Measurements from ENCODE around the gene FCGR3B.
"Not testable (repeated sequence)": the region's sequence is repeated elsewhere in the genome, so short reads cannot be mapped to it uniquely, and the experiment has no call there.

FCGR3B gene

DNA sequence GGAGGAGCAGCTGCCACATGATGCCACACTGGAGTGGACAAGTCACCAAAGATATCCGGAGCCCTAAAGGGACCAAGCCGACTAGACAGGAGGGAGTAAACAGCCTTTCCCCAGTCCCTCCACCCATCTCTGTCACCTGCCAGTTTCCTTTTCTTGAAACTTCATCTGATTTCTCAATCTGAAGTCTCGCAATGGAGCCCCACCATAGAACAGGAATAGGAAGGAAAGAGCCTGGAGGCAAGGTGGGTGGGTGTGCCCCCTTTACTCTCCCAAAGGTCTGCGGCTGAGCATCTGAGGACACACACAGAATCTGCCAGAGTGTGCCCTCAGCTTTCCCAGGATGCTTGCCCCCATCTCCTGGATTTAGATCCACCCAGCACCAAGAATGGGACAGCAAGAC is at the start of gene FCGR3B:
TSS of gene FCGR3B (minus strand) at position 101 of the 400 bp plus-strand sequence. CDS start at position 19, 82 bp downstream.
- in situ Hi-C loops (cut with HindIII; ENCODE audit: low sequenced_read_pairs) = loop anchor here (25.0 kb wide), 1 partner anchor 106 kb away; the partner anchor contains the start of gene DUSP12

DNA sequence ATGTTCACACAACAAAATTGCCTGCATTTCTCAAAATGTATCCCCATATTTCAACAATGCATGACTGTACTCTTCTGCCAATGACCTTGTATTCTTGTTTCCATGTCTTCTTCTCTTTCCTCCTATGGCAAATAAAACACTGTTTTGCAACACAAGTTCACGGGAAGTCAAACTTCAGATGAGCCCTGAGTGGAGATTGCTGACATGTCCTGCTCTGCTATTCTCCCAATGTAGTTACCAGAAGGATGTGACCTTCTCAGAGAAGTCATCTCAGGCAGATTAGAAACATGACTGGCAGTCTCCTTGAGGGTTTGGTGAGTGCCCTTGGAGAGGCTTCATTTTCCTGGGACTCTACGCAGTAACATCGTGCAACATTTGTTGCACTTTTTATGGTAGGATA is 47.5 kb upstream of the FCGR3B start:
- in situ Hi-C loops (cut with HindIII; ENCODE audit: low sequenced_read_pairs) = no loop called here

DNA sequence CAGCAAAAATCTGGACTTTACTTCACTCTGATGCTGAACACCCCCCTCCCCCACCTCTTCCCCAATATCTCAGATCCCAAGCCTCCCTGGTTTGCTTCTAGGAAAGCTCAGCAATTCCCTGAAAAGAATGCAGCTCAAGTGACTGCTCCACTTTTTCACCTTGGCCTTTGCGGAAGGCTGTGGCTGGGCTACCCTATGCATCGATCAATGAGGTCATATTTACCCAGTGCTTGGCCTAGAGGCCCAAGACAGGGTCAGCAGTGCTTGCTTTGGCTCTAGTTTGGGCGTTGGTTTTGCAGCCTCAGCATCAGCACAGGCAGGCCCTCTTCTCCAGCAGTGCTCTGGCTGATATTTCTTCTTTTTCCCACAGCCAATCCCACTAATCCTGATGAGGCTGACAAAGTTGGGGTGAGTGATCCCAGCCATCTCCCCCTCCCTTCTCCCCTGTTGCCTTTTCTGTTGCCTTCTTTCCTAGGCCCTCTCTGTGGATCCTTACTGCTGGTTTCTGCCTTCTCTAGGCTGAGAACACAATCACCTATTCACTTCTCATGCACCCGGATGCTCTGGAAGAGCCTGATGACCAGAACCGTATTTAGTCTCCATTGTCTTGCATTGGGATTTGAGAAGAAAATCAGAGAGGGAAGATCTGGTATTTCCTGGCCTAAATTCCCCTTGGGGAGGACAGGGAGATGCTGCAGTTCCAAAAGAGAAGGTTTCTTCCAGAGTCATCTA is 46.1 kb upstream of the FCGR3B start:
- in situ Hi-C loops (cut with HindIII; ENCODE audit: low sequenced_read_pairs) = no loop called here

DNA sequence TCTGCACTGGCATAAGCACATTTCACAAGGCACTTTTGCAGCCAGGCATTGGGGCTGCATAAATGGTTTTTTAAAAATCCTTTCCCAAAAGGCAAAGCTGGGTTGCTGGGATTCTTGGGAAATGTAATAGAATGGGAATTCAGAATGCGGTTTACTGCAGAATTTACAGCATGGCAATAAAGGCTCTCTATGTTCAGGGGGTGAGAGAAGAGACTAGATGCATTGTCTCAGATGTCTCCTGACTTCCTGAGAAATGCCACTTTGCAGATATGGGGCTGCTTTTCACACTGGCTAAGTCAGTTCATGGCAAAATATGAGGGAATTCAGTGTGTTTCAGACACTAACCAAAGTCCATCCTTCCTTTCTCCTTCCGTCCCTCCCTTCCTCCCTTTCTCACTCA is 45.5 kb upstream of the FCGR3B start:
- in situ Hi-C loops (cut with HindIII; ENCODE audit: low sequenced_read_pairs) = no loop called here

DNA sequence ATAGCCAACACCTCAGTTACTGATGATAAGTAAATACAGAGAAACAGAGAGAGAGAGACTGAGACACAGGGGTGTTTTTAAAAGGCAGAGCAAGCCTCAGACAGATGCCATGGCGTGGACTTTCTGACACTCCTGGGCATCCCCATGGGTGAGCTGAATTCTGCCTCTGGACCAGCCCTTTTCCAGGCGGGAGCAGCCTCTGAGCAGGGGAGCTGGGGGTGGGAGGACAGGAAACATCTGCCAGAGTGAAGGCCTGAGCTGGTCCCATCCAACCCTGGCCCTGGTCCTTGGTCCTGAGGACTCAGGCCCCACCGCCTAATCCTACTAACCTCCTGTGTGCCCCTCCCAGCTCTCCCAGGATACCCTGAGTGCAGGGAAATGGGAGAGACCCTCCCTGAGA is 43.9 kb upstream of the FCGR3B start:
- in situ Hi-C loops (cut with HindIII; ENCODE audit: low sequenced_read_pairs) = not testable (repeated sequence)

DNA sequence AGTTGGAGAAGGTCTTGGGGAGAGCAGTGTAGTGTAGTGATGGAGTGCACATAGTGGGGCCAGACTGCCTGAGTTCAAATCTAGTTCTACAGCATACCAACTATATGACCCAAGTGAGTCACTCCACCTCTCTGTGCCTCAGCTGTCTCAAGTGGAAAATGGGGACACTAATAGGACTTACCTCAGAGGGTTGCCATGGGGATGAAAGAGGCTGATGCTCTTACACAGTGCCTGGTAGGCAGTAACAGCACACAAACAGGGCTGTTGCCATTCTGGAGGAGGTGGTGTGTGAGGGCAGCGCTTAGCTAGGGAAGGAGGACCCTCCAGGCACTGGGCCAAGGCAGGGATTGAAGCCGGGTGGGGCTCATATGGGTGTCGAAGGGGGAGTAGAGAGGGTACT is 43.5 kb upstream of the FCGR3B start:
- in situ Hi-C loops (cut with HindIII; ENCODE audit: low sequenced_read_pairs) = not testable (repeated sequence)

DNA sequence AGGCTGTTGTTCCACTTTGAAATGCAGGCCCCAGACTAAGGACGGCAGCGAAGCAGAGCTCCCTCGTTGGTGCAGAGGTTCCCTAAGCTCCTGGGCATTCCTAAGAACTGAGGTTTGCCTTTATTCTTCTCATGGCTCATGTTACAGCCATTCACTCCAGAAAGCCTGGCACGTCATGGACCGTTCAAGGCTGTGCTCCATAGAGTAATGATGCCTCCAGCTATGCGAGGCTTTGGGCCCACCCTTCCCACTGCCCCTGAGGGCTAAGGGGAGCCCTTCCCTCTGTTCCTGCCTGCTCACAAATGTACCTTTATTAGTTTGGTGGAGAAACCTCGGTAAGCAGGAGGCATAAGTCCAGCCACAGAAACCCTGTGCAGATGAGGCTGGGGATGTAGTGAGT is 42.5 kb upstream of the FCGR3B start:
- in situ Hi-C loops (cut with HindIII; ENCODE audit: low sequenced_read_pairs) = not testable (repeated sequence)

DNA sequence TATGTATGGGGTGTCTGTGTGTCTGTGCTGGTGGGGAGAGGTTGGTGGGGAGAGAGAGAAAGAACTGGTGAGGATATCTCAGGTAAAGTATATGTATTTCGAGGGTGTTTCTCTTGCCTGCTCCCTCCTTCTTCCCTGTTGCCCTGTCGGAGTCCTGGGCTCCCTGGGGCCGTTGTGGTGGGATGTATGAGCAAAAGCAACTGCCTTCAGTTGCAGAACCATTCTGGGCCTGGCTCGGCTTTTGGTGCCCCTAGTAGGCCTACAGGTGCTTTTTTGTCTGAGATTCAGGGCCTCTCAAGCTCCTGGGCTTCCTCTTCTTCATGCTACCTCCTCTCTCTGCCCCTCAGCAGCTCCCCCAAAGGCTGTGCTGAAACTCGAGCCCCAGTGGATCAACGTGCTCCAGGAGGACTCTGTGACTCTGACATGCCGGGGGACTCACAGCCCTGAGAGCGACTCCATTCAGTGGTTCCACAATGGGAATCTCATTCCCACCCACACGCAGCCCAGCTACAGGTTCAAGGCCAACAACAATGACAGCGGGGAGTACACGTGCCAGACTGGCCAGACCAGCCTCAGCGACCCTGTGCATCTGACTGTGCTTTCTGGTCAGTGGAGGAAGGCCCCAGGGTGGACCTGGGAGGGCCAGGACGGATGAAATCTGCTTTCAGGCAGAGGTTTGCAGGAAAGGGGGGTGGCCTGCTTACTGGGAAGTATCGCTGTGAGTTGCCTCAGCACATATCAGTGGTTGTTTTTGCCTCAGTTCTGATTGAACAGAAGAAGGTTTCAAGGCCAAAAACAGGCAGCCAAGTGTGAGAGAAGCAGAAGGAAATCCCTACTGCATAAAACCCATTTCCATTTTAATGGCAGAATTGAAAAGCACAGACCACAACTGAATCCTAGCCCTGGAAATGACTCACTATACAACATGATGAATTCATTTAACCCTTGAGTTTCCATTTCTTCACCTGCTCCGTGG is 40.4 kb upstream of the FCGR3B start:
- in situ Hi-C loops (cut with HindIII; ENCODE audit: low sequenced_read_pairs) = not testable (repeated sequence)

DNA sequence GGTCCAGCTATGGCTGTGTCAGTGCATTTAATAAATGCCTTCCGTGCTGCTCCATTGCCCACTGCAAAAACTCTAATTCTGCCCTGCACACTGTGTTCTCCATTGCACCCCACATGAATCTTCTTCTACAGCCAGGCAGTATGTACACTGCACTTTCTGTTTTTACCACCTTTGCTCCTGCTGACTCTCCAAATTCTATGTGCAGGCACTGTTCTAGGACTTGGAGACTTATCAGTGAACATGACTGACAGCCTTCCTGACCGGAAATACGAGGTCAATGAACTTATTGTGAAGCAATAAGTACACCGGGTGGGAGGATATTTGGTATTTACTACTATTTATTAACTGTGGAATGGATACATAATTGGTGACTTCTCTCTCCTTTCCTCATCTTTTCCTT is 33.7 kb upstream of the FCGR3B start:
- in situ Hi-C loops (cut with HindIII; ENCODE audit: low sequenced_read_pairs) = not testable (repeated sequence)

DNA sequence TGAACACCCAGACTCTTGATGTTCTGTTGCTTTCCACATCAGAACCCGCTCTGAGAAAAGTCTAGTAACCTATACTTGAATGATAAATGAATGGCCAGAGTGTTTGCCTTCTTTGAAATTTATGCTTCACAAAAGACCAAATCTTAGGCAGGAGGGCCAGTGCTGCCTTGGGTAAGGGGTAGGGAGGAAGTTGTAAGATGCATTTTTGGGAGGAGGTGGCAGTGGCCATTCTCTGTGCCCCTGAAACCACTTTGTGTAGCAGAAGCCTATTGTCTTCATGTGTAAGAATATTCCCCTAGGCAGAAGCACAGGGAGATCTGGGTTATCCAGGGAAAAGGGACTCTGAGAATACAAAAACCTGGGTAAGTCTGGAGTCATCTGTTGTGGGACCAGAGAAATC is 32.6 kb upstream of the FCGR3B start:
- in situ Hi-C loops (cut with HindIII; ENCODE audit: low sequenced_read_pairs) = not testable (repeated sequence)

DNA sequence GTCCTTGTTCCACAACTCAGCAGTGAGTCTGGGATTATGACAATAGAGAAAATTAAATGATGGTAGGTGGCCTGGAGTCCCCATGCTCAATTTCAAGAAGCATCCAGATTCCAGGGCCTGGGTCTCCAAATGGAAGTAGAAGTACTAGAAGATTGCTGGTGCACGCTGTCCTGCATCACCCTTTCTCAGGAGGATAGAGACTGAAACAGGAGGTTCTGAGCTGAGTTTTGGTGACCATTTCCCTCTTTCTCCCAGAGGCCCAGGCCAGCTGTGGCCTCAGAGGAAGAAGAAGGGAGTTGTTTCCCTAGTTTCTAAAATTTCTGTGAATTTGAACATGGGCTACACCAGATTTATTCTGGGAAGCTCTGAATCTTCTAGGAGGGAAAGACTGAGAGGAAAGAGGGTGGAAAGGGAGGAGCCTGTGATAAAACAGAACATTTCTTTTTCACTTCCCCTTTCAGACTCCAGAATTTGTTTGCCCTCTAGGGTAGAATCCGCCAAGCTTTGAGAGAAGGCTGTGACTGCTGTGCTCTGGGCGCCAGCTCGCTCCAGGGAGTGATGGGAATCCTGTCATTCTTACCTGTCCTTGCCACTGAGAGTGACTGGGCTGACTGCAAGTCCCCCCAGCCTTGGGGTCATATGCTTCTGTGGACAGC is 31.8 kb upstream of the FCGR3B start, which contains the start of gene FCGR2B:
TSS of gene FCGR2B (plus strand) at position 460 of the 656 bp plus-strand sequence. CDS start at position 559, 99 bp downstream.
- in situ Hi-C loops (cut with HindIII; ENCODE audit: low sequenced_read_pairs) = not testable (repeated sequence)

DNA sequence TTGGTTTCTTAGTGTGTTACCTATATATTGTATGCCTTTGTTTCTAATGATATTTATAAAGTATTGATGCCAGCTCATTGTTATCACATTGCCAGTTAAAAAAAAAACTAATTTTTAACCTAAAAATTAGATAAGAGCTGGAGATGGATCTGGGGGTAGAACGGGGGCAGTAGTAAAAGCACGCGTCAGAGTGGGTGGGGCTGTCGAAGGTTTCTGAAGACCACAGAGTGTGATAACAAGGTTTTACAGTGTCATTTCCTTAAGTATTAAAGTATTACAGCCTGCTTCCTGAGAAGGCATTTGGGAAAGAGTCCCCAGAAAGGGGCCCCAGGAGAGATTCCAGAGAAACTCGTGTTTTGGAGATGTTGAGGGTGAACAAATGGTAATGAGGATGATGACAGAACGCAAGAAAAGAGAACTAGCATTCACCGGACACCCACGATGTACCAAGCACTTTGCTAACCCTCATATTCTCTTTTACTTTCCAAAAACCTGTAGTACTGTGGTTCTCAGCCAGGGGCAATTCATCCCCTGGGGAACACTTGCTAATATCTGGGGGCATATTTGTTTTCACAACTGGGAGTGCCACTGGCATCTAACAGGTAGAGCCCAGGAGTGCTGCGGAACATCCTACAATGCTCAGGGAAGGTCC is 30.8 kb upstream of the FCGR3B start:
- in situ Hi-C loops (cut with HindIII; ENCODE audit: low sequenced_read_pairs) = not testable (repeated sequence)

DNA sequence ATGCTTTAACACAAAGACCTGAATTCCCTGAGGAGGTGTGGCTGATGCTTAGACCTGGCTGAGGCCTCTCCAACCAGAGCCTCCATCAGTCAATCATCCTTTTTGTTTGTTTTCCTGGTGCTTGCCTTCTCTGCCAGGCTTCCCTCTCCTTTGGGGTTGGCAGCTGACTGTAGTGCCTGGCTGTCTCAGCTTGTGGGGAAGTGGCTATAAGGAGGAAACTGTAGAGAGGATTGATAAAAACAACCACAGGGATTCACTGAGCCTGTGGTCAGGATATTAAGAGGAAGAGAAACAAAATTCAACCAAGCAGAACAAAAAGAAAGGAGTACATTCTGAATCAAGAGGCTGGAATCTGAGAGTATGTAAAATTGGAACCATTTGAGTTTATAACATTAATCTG is 27.5 kb upstream of the FCGR3B start:
- in situ Hi-C loops (cut with HindIII; ENCODE audit: low sequenced_read_pairs) = not testable (repeated sequence)

DNA sequence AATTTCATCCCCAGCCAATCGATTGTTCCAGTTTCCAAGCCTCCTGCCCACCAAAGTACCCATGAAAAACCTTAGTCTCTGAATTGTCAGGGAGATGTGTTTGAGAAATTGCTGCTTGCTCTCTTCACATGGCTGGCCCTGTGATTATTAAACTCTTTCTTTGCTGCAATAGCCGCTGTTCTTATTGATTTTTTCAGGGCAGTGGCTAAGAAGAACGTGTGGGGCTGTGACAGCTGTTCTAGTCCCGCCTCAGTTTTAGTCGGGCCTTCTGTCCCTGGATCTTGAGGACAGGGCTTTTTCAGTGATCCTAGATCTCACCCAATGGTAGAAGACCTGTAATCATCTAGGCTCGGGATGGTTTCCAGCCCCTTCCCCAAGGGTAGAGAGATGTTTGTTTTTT is 23.0 kb upstream of the FCGR3B start:
- in situ Hi-C loops (cut with HindIII; ENCODE audit: low sequenced_read_pairs) = not testable (repeated sequence)

DNA sequence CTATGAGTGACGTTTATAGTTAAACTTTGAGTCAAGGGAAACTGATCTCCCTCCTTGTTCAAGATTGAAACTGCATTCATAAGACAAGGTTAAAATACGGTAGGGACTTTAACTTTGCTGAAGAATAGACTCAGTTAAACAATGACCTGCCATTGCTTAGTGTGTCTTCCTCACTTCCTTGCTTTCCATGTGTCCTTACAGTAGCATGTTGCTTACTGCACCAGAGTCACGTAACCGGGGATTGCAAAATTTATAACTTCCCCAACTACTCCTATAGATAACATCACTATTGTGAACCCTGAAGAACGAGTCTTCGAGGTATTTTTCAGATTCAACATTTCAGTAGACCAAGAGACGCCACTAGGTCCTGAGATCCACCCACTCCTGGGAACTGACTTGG is 22.6 kb upstream of the FCGR3B start:
- in situ Hi-C loops (cut with HindIII; ENCODE audit: low sequenced_read_pairs) = not testable (repeated sequence)

DNA sequence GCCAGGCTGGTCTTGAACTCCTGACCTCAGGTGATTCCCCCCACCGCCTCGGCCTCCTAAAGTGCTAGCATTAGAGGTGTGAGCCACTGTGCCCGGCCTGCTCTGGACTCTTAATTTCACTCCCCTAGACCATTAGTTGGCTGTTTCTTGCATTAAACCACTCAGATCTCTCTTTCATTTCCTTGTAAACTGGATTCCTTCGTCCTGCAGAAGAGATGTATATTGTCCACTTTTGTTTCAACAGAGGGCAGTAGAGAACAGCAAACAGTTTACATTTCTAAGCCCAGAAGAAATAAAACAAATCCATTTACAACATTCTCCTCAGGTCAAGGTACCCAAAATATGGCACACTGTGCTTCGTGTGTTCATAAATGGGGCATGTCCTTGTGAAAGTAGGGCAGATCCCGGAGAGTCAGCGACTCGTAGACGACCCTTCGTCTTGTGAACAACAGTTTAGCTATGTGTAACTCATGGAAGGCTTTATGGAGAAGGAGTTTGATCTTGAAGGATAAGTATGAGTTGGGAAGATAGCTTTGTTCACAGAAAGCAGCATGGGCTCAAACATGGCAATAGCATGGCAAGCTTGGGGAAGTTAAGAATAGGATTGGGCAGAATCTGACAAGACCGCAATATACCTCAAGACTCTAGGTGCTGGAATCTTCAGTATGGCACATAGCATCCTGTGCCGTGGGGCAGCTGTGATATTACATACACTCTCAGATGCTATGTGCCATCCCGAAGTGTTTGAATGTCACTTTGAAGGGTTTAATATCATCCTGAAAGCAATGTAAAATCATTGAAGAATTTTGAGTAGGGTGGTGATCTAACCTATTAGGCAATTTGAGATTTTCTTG is 16.8 kb upstream of the FCGR3B start:
- in situ Hi-C loops (cut with HindIII; ENCODE audit: low sequenced_read_pairs) = loop anchor here (25.0 kb wide), 1 partner anchor 90 kb away; the partner anchor contains the start of gene DUSP12

DNA sequence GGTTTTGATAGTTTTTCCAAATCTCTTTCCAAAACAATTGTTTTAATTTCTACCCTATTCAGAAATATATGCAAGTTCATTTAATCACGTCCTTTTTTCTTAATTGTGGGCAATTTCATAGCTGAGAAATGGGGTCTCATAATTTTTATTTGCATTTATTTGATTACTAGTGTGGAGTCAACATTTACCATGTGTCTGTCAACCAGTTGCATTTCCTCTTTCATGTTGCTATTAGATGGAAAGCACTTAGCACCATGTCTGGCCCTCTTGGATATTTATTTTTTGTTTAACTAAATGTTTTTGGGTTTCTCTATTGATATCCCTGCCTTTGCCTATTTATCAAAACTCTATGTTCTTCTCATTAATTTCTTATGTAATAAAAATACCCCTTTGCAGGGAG is 13.9 kb upstream of the FCGR3B start:
- in situ Hi-C loops (cut with HindIII; ENCODE audit: low sequenced_read_pairs) = loop anchor here (25.0 kb wide), 1 partner anchor 92 kb away; the partner anchor contains the start of gene DUSP12

DNA sequence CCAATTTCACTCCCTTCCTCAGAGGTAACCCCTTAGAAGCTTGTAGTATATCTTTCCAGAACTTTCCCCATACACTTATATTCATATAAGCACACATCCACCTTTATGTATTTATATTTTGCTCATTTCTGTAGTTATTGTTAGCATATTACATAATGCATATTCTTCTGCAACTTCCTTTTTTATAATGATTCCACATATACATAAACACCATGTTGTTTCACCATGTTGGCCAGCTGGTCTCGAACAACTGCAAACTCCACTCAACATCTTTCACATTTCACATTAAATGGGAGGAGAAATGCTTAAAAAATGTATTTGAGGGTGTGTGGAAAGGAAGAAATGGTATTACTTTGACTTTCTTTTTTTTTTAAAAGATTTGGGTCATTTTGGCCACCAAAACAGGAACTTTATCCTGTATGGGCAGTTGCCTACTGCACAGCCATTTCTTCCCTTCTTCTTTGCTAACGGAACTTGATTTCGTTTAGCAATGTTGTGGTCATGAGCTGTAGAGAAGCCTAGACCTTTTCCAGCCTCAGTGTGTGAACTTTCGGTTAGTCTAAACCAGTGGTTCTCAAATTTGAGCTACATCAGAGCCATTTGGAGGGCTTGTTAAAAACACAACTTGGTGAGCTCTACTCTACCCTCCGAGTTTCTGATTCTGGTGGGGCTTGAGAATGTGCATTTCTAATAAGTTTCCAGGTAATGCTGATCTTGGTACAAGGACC is 12.7 kb upstream of the FCGR3B start:
- in situ Hi-C loops (cut with HindIII; ENCODE audit: low sequenced_read_pairs) = loop anchor here (25.0 kb wide), 1 partner anchor 94 kb away; the partner anchor contains the start of gene DUSP12

DNA sequence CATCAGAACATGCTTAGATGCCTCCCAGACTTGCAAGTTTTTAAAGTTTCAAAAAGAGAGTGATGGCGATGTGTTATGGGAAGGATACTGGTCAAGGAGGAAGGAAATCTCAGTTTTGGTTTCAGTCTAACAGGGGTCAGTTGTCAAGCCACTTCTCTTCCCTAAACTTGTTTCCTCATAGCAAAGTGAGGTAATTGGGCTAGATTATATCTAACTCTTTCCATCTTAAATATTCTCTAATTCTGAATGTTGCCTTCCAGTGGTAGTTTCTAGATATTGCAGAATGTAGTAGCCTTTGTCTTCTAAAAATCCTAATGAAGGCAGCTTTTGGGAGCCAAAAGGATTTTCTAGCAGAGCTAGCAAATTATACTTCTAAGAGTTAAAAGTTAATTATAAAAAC is 11.7 kb upstream of the FCGR3B start:
- in situ Hi-C loops (cut with HindIII; ENCODE audit: low sequenced_read_pairs) = loop anchor here (25.0 kb wide), 1 partner anchor 95 kb away; the partner anchor contains the start of gene DUSP12

Data from endothelial cell of hepatic sinusoid (primary cell).